GDM1 (cell line): ENCODE measurements around the gene ITGA8.

Source experiments
- DNase-seq: peaks from one replicate; lab custom pipeline; 2025; lab: John Stamatoyannopoulos, UW

ITGA8 gene

GRCh38 chr10:15735763-15736162 is 16.0 kb upstream of the ITGA8 start:
- DNase-seq = no peak

GRCh38 chr10:15730341-15730740 is 10.6 kb upstream of the ITGA8 start:
- DNase-seq = no peak

GRCh38 chr10:15729890-15730289 is 10.2 kb upstream of the ITGA8 start:
- DNase-seq = no peak

- no peak for DNase-seq
Observed at GRCh38 chr10:15726042-15726441, 6.3 kb upstream of the ITGA8 start.

GRCh38 chr10:15725603-15726002 is 5.9 kb upstream of the ITGA8 start:
- DNase-seq = no peak

- no peak for DNase-seq
Observed at GRCh38 chr10:15724683-15725082, 5.0 kb upstream of the ITGA8 start.

GRCh38 chr10:15723803-15724202 is 4.1 kb upstream of the ITGA8 start:
- no peak for DNase-seq

GRCh38 chr10:15720635-15721287 is 1.0 kb upstream of the ITGA8 start:
- no peak for DNase-seq

- DNase-seq = no peak
Observed at GRCh38 chr10:15719049-15719898, 448 bp downstream of the ITGA8 start.

GRCh38 chr10:15718694-15719048 is 1.1 kb downstream of the ITGA8 start:
- DNase-seq = no peak

GRCh38 chr10:15715619-15716227 is 4.0 kb downstream of the ITGA8 start:
- DNase-seq = no peak

- no peak for DNase-seq
Observed at GRCh38 chr10:15714847-15715246, 4.9 kb downstream of the ITGA8 start.

GRCh38 chr10:15712883-15713282 is 6.8 kb downstream of the ITGA8 start:
- no peak for DNase-seq

GRCh38 chr10:15710455-15710854 is 9.3 kb downstream of the ITGA8 start:
- no peak for DNase-seq

- DNase-seq = no peak
Observed at GRCh38 chr10:15705298-15705697, 14.4 kb downstream of the ITGA8 start.

GRCh38 chr10:15704581-15704968 is 15.1 kb downstream of the ITGA8 start:
- DNase-seq = no peak

GRCh38 chr10:15703944-15704580 is 15.7 kb downstream of the ITGA8 start:
- no peak for DNase-seq

- no peak for DNase-seq
Observed at GRCh38 chr10:15703151-15703880, 16.4 kb downstream of the ITGA8 start.

GRCh38 chr10:15700078-15700674 is 19.5 kb downstream of the ITGA8 start:
- no peak for DNase-seq

- DNase-seq = no peak
Observed at GRCh38 chr10:15695852-15696251, 23.9 kb downstream of the ITGA8 start.

GRCh38 chr10:15690031-15690430 is 29.7 kb downstream of the ITGA8 start:
- no peak for DNase-seq

- DNase-seq = no peak
Observed at GRCh38 chr10:15684768-15685167, 35.0 kb downstream of the ITGA8 start.
